Testis (tissue), 2 donors: ENCODE measurements around the gene DUSP2.

ENCODE experiments used
- CTCF ChIP-seq, 3 experiments: fragments of 450-650 bp in 2 of 3; fragments of 200-600 bp in 1 of 3; sonication (generic) in 1 of 3; IDR thresholded peaks; one replicate each; pipeline ENCODE4 v1.5.1; 2016 to 2019; ENCODE audit warnings: antibody characterized with exemption in 3 of 3, mild to moderate bottlenecking in 2 of 3, moderate library complexity in 1 of 3
- POLR2A ChIP-seq: fragments of 450-650 bp; IDR thresholded peaks from one replicate; pipeline ENCODE4 v1.6.1; 2017; ENCODE audit warnings: antibody characterized with exemption, mild to moderate bottlenecking, moderate library complexity

- TF ChIP-seq CTCF (IDR thresholded peaks at IDR 0.05) (no peak), POLR2A (no peak)
Observed at GRCh38 chr2:96113951-96114350, 31.3 kb downstream of the DUSP2 start.
